NCI-H2171 (cell line): ENCODE measurements around the gene PECR.
"Not testable (repeated sequence)": the region's sequence is repeated elsewhere in the genome, so short reads cannot be mapped to it uniquely, and the experiment has no call there.

Experiments used
- DNase-seq: peaks from one replicate; lab custom pipeline; 2025; lab: John Stamatoyannopoulos, UW

PECR gene

GRCh38 chr2:216104691-216105090 lies 23.1 kb upstream of the PECR start:
- no peak for DNase-seq

- no peak for DNase-seq
These were observed 21.6 kb upstream of the PECR start for GRCh38 chr2:216103213-216103612.

GRCh38 chr2:216101109-216101508 lies 19.5 kb upstream of the PECR start:
- no peak for DNase-seq

GRCh38 chr2:216098421-216099334 lies 17.1 kb upstream of the PECR start:
- DNase-seq: no peak

GRCh38 chr2:216094701-216095100 lies 13.1 kb upstream of the PECR start:
- DNase-seq: no peak

GRCh38 chr2:216092646-216093045 lies 11.0 kb upstream of the PECR start:
- DNase-seq: no peak

- DNase-seq: no peak
These were observed 8.8 kb upstream of the PECR start for GRCh38 chr2:216090369-216090786.

- no peak for DNase-seq
These were observed 4.7 kb upstream of the PECR start for GRCh38 chr2:216086207-216086893.

GRCh38 chr2:216084547-216084946 lies 2.9 kb upstream of the PECR start:
- peak; percentile 23 for DNase-seq

GRCh38 chr2:216083464-216084281 lies 2.1 kb upstream of the PECR start:
- DNase-seq: peak; percentile 84

GRCh38 chr2:216082805-216083204 lies 1.2 kb upstream of the PECR start:
- DNase-seq: no peak

- DNase-seq: peak; percentile 4
These were observed 605 bp upstream of the PECR start for GRCh38 chr2:216082117-216082711.

GRCh38 chr2:216081012-216081411 lies 597 bp downstream of the PECR start:
- DNase-seq: no peak

GRCh38 chr2:216080048-216080447 lies 1.6 kb downstream of the PECR start:
- DNase-seq: not testable (repeated sequence)

GRCh38 chr2:216078776-216079175 lies 2.8 kb downstream of the PECR start:
- DNase-seq: no peak

GRCh38 chr2:216075510-216076485 lies 5.8 kb downstream of the PECR start:
- no peak for DNase-seq

GRCh38 chr2:216074794-216075193 lies 6.8 kb downstream of the PECR start:
- DNase-seq: no peak

GRCh38 chr2:216074380-216074779 lies 7.2 kb downstream of the PECR start:
- DNase-seq: no peak

GRCh38 chr2:216073773-216074172 lies 7.8 kb downstream of the PECR start:
- no peak for DNase-seq

- no peak for DNase-seq
These were observed 9.1 kb downstream of the PECR start for GRCh38 chr2:216072473-216072872.
